HUES64 (cell line): ENCODE results near the gene IL4R.
"Not testable (repeated sequence)": the region's sequence is repeated elsewhere in the genome, so short reads cannot be mapped to it uniquely, and the experiment has no call there.

Experiments
- H3K27ac ChIP-seq: 2 replicates; pipeline ENCODE4 v1.7.0; 2013; ENCODE audit warnings: low read depth, low read length, inconsistent platforms
- H3K27me3 ChIP-seq: 2 replicates; pipeline ENCODE4 v1.6.1; 2013; ENCODE audit warnings: mild to moderate bottlenecking, low read length; ENCODE audit not compliant: insufficient read depth
- H3K36me3 ChIP-seq: 2 replicates; pipeline ENCODE4 v1.6.1; 2013; ENCODE audit warnings: mild to moderate bottlenecking, low read length; ENCODE audit not compliant: insufficient read depth
- H3K4me1 ChIP-seq: 2 replicates; pipeline ENCODE4 v1.6.1; 2013; ENCODE audit warnings: mild to moderate bottlenecking, low read length, moderate library complexity; ENCODE audit not compliant: insufficient read depth
- H3K4me3 ChIP-seq: 2 replicates; pipeline ENCODE4 v1.5.1; 2013; ENCODE audit warnings: mild to moderate bottlenecking, low read length, moderate library complexity
- H3K9ac ChIP-seq: 2 replicates; pipeline ENCODE4 v1.6.1; 2013; ENCODE audit warnings: mild to moderate bottlenecking, low read depth, low read length
- H3K9me3 ChIP-seq: 2 replicates; pipeline ENCODE4 v1.6.1; 2013; ENCODE audit warnings: low read depth, low read length; ENCODE audit not compliant: insufficient read depth
- WGBS: fragments of 150-250, 120-280 bp; methylation state at CpG from one replicate; pipeline ENCODE4 v1.1.7; 2013; ENCODE audit warnings: missing lambda C conversion rate; 5-methylcytosine and 5-hydroxymethylcytosine counted together

Gene IL4R

GRCh38 chr16:27385398-27385797 lies 71.6 kb downstream of the IL4R start:
- Histone ChIP-seq H3K9me3 (no peaks in the 10 kb centered on the region), H3K27ac (no peak overlapping the region), H3K9ac (no peak overlapping the region), H3K27me3 (no peaks in the 10 kb centered on the region), H3K4me3 (no peak overlapping the region), H3K4me1 (no peaks in the 10 kb centered on the region), H3K36me3 (no peaks in the 10 kb centered on the region)
- 97% methylated on average over 6 of the region's 7 CpGs for WGBS

- Histone ChIP-seq H3K9ac (no peak overlapping the region), H3K4me3 (no peak overlapping the region), H3K4me1 (no peaks in the 10 kb centered on the region), H3K9me3 (no peaks in the 10 kb centered on the region), H3K27ac (no peak overlapping the region), H3K27me3 (no peaks in the 10 kb centered on the region), H3K36me3 (no peaks in the 10 kb centered on the region)
- 88% methylated on average over 2 of the region's 4 CpGs for WGBS
Observed at GRCh38 chr16:27386674-27387073, 72.9 kb downstream of the IL4R start.

GRCh38 chr16:27387724-27388123 lies 74.0 kb downstream of the IL4R start:
- Histone ChIP-seq H3K9ac (no peak overlapping the region), H3K27me3 (no peaks in the 10 kb centered on the region), H3K36me3 (no peaks in the 10 kb centered on the region), H3K27ac (no peak overlapping the region), H3K4me1 (no peaks in the 10 kb centered on the region), H3K9me3 (no peaks in the 10 kb centered on the region), H3K4me3 (no peak overlapping the region)
- WGBS, result no CpG with 5 or more reads among the region's 1 CpG

- Histone ChIP-seq H3K27ac (no peak overlapping the region), H3K4me1 (no peaks in the 10 kb centered on the region), H3K9ac (no peak overlapping the region), H3K36me3 (no peaks in the 10 kb centered on the region), H3K4me3 (no peak overlapping the region), H3K9me3 (no peaks in the 10 kb centered on the region), H3K27me3 (no peaks in the 10 kb centered on the region)
- 97% methylated on average over 7 of the region's 8 CpGs for WGBS
Observed at GRCh38 chr16:27389272-27389961, 75.6 kb downstream of the IL4R start.

- Histone ChIP-seq H3K27ac (no peak overlapping the region), H3K9ac (no peak overlapping the region), H3K4me1 (no peaks in the 10 kb centered on the region), H3K36me3 (no peaks in the 10 kb centered on the region), H3K27me3 (no peaks in the 10 kb centered on the region), H3K4me3 (no peak overlapping the region), H3K9me3 (no peaks in the 10 kb centered on the region)
Observed at GRCh38 chr16:27390151-27390550, 76.4 kb downstream of the IL4R start.

- H3K4me1 ChIP-seq, result no peaks in the 10 kb centered on the region
- 94% methylated on average over 1 of the region's 1 CpG for WGBS
Observed at GRCh38 chr16:27392671-27393070, 78.9 kb downstream of the IL4R start.

GRCh38 chr16:27394516-27394915 lies 80.7 kb downstream of the IL4R start:
- Histone ChIP-seq H3K4me3 (no peak overlapping the region), H3K4me1 (no peaks in the 10 kb centered on the region), H3K9ac (no peak overlapping the region), H3K27ac (no peak overlapping the region), H3K9me3 (no peaks in the 10 kb centered on the region), H3K27me3 (no peaks in the 10 kb centered on the region), H3K36me3 (no peaks in the 10 kb centered on the region)

More at GRCh38 chr16:27392671-27393070, 78.9 kb downstream of the IL4R start:
- Histone ChIP-seq H3K36me3 (no peaks in the 10 kb centered on the region), H3K9me3 (no peaks in the 10 kb centered on the region), H3K9ac (no peak overlapping the region), H3K27me3 (no peaks in the 10 kb centered on the region), H3K4me3 (no peak overlapping the region), H3K27ac (no peak overlapping the region)

- H3K27ac ChIP-seq, H3K9ac ChIP-seq: not testable (repeated sequence)
Observed at GRCh38 chr16:27398341-27398893, 84.6 kb downstream of the IL4R start.

GRCh38 chr16:27398894-27399853 lies 85.4 kb downstream of the IL4R start:
- WGBS, result 94% methylated on average over 6 of the region's 8 CpGs
- Histone ChIP-seq H3K9me3 (no peaks in the 10 kb centered on the region), H3K4me3 (no peak overlapping the region), H3K36me3 (no peaks in the 10 kb centered on the region), H3K27me3 (no peaks in the 10 kb centered on the region), H3K27ac (no peak overlapping the region), H3K4me1 (no peaks in the 10 kb centered on the region), H3K9ac (no peak overlapping the region)

More at GRCh38 chr16:27398341-27398893, 84.6 kb downstream of the IL4R start:
- 95% methylated on average over 15 of the region's 15 CpGs for whole genome bisulfite sequencing
- not testable (repeated sequence) for H3K4me1 ChIP-seq, H3K27me3 ChIP-seq, H3K4me3 ChIP-seq, H3K36me3 ChIP-seq, H3K9me3 ChIP-seq

GRCh38 chr16:27399969-27400368 lies 86.2 kb downstream of the IL4R start:
- Histone ChIP-seq H3K27ac (no peak overlapping the region), H3K9me3 (no peaks in the 10 kb centered on the region), H3K4me1 (no peaks in the 10 kb centered on the region), H3K9ac (no peak overlapping the region), H3K27me3 (no peaks in the 10 kb centered on the region), H3K4me3 (no peak overlapping the region), H3K36me3 (no peaks in the 10 kb centered on the region)
- WGBS, result 100% methylated on average over 1 of the region's 2 CpGs
